DMS153 treated with DMSO at 0.1 percent for 48 hours (cell line): ENCODE measurements around the gene JMJD6.
"Not testable (repeated sequence)": the region's sequence is repeated elsewhere in the genome, so short reads cannot be mapped to it uniquely, and the experiment has no call there.

Source experiments
- DNase-seq: peaks from one replicate; lab custom pipeline; 2025; ENCODE audit not compliant: unreplicated experiment; lab: John Stamatoyannopoulos, UW

Gene JMJD6

GRCh38 chr17:76737082-76737675 is 10.8 kb upstream of the JMJD6 start, which contains the start of gene SRSF2:
Gene SRSF2, minus strand, starts transcription at chr17:76737331. Its CDS starts 171 bp downstream, at chr17:76737160.
- DNase-seq, result peak; percentile 99

- DNase-seq, result no peak
These were observed 10.1 kb upstream of the JMJD6 start for GRCh38 chr17:76736349-76737081.

- DNase-seq, result no peak
These were observed 9.4 kb upstream of the JMJD6 start for GRCh38 chr17:76735586-76736348.

- no peak for DNase-seq
These were observed 8.6 kb upstream of the JMJD6 start for GRCh38 chr17:76735006-76735405.

GRCh38 chr17:76734080-76734840 is 7.9 kb upstream of the JMJD6 start:
- no peak for DNase-seq

GRCh38 chr17:76733618-76733957 is 7.2 kb upstream of the JMJD6 start:
- DNase-seq, result no peak

- no peak for DNase-seq
These were observed 6.6 kb upstream of the JMJD6 start for GRCh38 chr17:76732734-76733617.

- not testable (repeated sequence) for DNase-seq
These were observed 5.7 kb upstream of the JMJD6 start for GRCh38 chr17:76731800-76732733.

GRCh38 chr17:76727745-76728456 is 1.5 kb upstream of the JMJD6 start:
- DNase-seq, result no peak

GRCh38 chr17:76726776-76727718 is 641 bp upstream of the JMJD6 start, which contains the start of gene METTL23:
Gene METTL23, plus strand, starts transcription at chr17:76726839. Its CDS starts 2,872 bp downstream, at chr17:76729711.
- DNase-seq, result no peak

GRCh38 chr17:76725580-76726230 is 701 bp downstream of the JMJD6 start:
- DNase-seq, result no peak

GRCh38 chr17:76723812-76724211 is 2.6 kb downstream of the JMJD6 start:
- no peak for DNase-seq

- DNase-seq, result not testable (repeated sequence)
These were observed 3.4 kb downstream of the JMJD6 start for GRCh38 chr17:76722977-76723376.

GRCh38 chr17:76722279-76722678 is 4.1 kb downstream of the JMJD6 start:
- DNase-seq, result no peak

- DNase-seq, result no peak
These were observed 4.9 kb downstream of the JMJD6 start for GRCh38 chr17:76721463-76721862.

- DNase-seq, result no peak
These were observed 5.5 kb downstream of the JMJD6 start for GRCh38 chr17:76720941-76721340.

- no peak for DNase-seq
These were observed 6.2 kb downstream of the JMJD6 start for GRCh38 chr17:76720211-76720610.
